Activated B cell treated with CpG ODN at 0.5 μM for 24 hours (primary cell): Measurements from ENCODE around the gene TMEM245. TPM values are rescaled to one million over a fixed set of nuclear protein-coding genes. Genes with fewer than 3 reads are reported as not detected.
"Not testable (repeated sequence)": the region's sequence is repeated elsewhere in the genome, so short reads cannot be mapped to it uniquely, and the experiment has no call there.

Experiments used
- ATAC-seq: fragments of 200-7000 bp; cut with Tn5 transposase; one replicate; pipeline ENCODE4 v1.10.0; 2021; ENCODE audit warnings: low read depth, mild to moderate bottlenecking, moderate library complexity
- CTCF ChIA-PET: fragments of 350-600 bp; sonication (Branson Sonifier 250); formaldehyde crosslinking; loops from one replicate; lab custom pipeline; 2021; ENCODE audit warnings: antibody characterized with exemption; lab: Charles Lee
- POLR2A ChIA-PET: fragments of 350-600 bp; sonication (Branson Sonifier 250); formaldehyde crosslinking; loops from one replicate; lab custom pipeline; 2021; ENCODE audit warnings: antibody characterized with exemption; lab: Charles Lee
- DNase-seq: peaks from one replicate; pipeline ENCODE4 v3.0.0; 2022
- H3K27ac Mint-ChIP-seq: one replicate; pipeline ENCODE4 v1.8.0; 2020; ENCODE audit warnings: mixed read lengths
- H3K27me3 Mint-ChIP-seq: one replicate; pipeline ENCODE4 v1.8.0; 2021; ENCODE audit warnings: mixed read lengths
- H3K36me3 Mint-ChIP-seq: one replicate; pipeline ENCODE4 v1.8.0; 2021; ENCODE audit warnings: low read depth, mixed read lengths
- H3K4me1 Mint-ChIP-seq: one replicate; pipeline ENCODE4 v1.8.0; 2021; ENCODE audit warnings: mixed read lengths
- H3K4me3 Mint-ChIP-seq: one replicate; pipeline ENCODE4 v1.8.0; 2020; ENCODE audit warnings: mild to moderate bottlenecking, mixed read lengths
- H3K9me3 Mint-ChIP-seq: one replicate; pipeline ENCODE4 v1.8.0; 2020; ENCODE audit warnings: mixed read lengths
- CTCF ChIP-seq: fragments of 200-600 bp; IDR thresholded peaks from one replicate; pipeline ENCODE4 v1.8.0; 2022; ENCODE audit warnings: antibody characterized with exemption, mild to moderate bottlenecking
- intact Hi-C: fragments of 100-400 bp; cut with micrococcal nuclease; formaldehyde crosslinking; loops from one replicate; pipeline ENCODE4 v1.15.1; 2024
- total RNA-seq: library from RNA; stranded (reverse); gene quantifications from 2 replicates; pipeline ENCODE4 v1.2.3, GENCODE V29; 2022

The TMEM245 gene
- total RNA-seq, 1 donor from 2014 or later, result 20.6 TPM

GRCh38 chr9:108978205-108978604 lies 141.5 kb downstream of the TMEM245 start:
- no peak for TF ChIP-seq CTCF
- Mint-ChIP-seq H3K36me3 (no peaks in the 10 kb centered on the region), H3K9me3 (no peaks in the 10 kb centered on the region), H3K4me1 (no peaks in the 10 kb centered on the region), H3K4me3 (no peak overlapping the region), H3K27me3 (no peaks in the 10 kb centered on the region), H3K27ac (no peak overlapping the region)
- intact Hi-C loops, result no loop called here
- ChIA-PET POLR2A (no interaction called here), CTCF (no interaction called here)
- no peak for ATAC-seq
- no peak for DNase-seq

GRCh38 chr9:108973895-108974294 lies 145.9 kb downstream of the TMEM245 start:
- Mint-ChIP-seq H3K4me1 (no peaks in the 10 kb centered on the region), H3K27ac (no peak overlapping the region), H3K9me3 (peaks cover 15% of the 10 kb centered on the region), H3K4me3 (no peak overlapping the region), H3K36me3 (no peaks in the 10 kb centered on the region), H3K27me3 (no peaks in the 10 kb centered on the region)
- DNase-seq (no peak), ATAC-seq (no peak)
- TF ChIP-seq CTCF, result no peak
- POLR2A ChIA-PET, result no interaction called here
- CTCF ChIA-PET, result no interaction called here
- intact Hi-C loops, result no loop called here

- H3K4me3 Mint-ChIP-seq, result no peak overlapping the region
- H3K9me3 Mint-ChIP-seq, result peaks cover 15% of the 10 kb centered on the region
- CTCF ChIA-PET, result no interaction called here
- H3K27me3 Mint-ChIP-seq, result no peaks in the 10 kb centered on the region
- intact Hi-C loops, result no loop called here
- POLR2A ChIA-PET, result no interaction called here
- no peak for DNase-seq
- no peak for ATAC-seq
- H3K4me1 Mint-ChIP-seq, result no peaks in the 10 kb centered on the region
- H3K36me3 Mint-ChIP-seq, result no peaks in the 10 kb centered on the region
- no peak overlapping the region for H3K27ac Mint-ChIP-seq
- no peak for TF ChIP-seq CTCF
Observed at GRCh38 chr9:108972626-108973209, 147.0 kb downstream of the TMEM245 start.

- CTCF ChIA-PET, result no interaction called here
- H3K27me3 Mint-ChIP-seq, result no peaks in the 10 kb centered on the region
- intact Hi-C loops, result no loop called here
Observed at GRCh38 chr9:108972186-108972585, 147.6 kb downstream of the TMEM245 start.

GRCh38 chr9:108971392-108971791 lies 148.4 kb downstream of the TMEM245 start:
- POLR2A ChIA-PET, H3K4me1 Mint-ChIP-seq: not testable (repeated sequence)

More at GRCh38 chr9:108972186-108972585, 147.6 kb downstream of the TMEM245 start:
- TF ChIP-seq CTCF, result no peak
- ATAC-seq (no peak), DNase-seq (no peak)
- Mint-ChIP-seq H3K9me3 (peaks cover 15% of the 10 kb centered on the region), H3K27ac (no peak overlapping the region), H3K4me1 (no peaks in the 10 kb centered on the region), H3K36me3 (no peaks in the 10 kb centered on the region), H3K4me3 (no peak overlapping the region)
- POLR2A ChIA-PET, result no interaction called here

GRCh38 chr9:108967916-108968315 lies 151.8 kb downstream of the TMEM245 start:
- Mint-ChIP-seq H3K27me3 (no peaks in the 10 kb centered on the region), H3K36me3 (no peaks in the 10 kb centered on the region), H3K4me3 (no peak overlapping the region), H3K4me1 (no peaks in the 10 kb centered on the region), H3K27ac (no peak overlapping the region), H3K9me3 (peaks cover 15% of the 10 kb centered on the region)
- ATAC-seq, result no peak
- ChIA-PET CTCF (no interaction called here), POLR2A (no interaction called here)
- DNase-seq, result no peak
- TF ChIP-seq CTCF, result no peak
- intact Hi-C loops, result no loop called here

More at GRCh38 chr9:108971392-108971791, 148.4 kb downstream of the TMEM245 start:
- H3K9me3 Mint-ChIP-seq, result peaks cover 15% of the 10 kb centered on the region
- intact Hi-C loops, ATAC-seq, H3K27me3 Mint-ChIP-seq, DNase-seq, H3K36me3 Mint-ChIP-seq, H3K27ac Mint-ChIP-seq, H3K4me3 Mint-ChIP-seq: not testable (repeated sequence)
- CTCF ChIA-PET, result interaction anchor here (1.0 kb wide), 1 partner anchor 17 kb away, joined by 3 read pairs; no protein-coding TSS in a partner anchor
